CD14-positive monocyte (primary cell): ENCODE data around the gene AFF3. TPM values are rescaled to one million over a fixed set of nuclear protein-coding genes. Genes with fewer than 3 reads are reported as not detected.

Experiments
- DNase-seq, 3 donors: peaks; one replicate each; pipeline ENCODE4 v3.0.0-alpha.2; 2011 to 2022
- H2AFZ ChIP-seq: 2 replicates; pipeline ENCODE4 v1.6.0; 2012; ENCODE audit warnings: mild to moderate bottlenecking, low read depth, low read length, inconsistent platforms; ENCODE audit not compliant: insufficient read depth, poor library complexity, severe bottlenecking
- H3K27ac ChIP-seq, 2 donors: 1 replicate in 1 of 2; 2 replicates in 1 of 2; pipeline ENCODE4 v1.5.1; 2012 to 2013; ENCODE audit warnings: low read length in 2 of 2, control low read depth in 1 of 2, inconsistent platforms in 1 of 2, low read depth in 1 of 2, mild to moderate bottlenecking in 1 of 2
- H3K27me3 ChIP-seq, 2 donors: one replicate each; pipeline versions ENCODE4 v1.6.0 to v1.6.1; 2011 to 2013; ENCODE audit warnings: low read length in 2 of 2; ENCODE audit not compliant: control insufficient read depth in 2 of 2, insufficient read depth in 2 of 2
- H3K36me3 ChIP-seq, 2 donors: replicated peaks in 1 of 2; 1 replicate in 1 of 2; 2 replicates in 1 of 2; pipeline versions ENCODE4 v1.5.1 to v1.6.1; 2012 to 2013; ENCODE audit warnings: low read length in 2 of 2, control low read depth in 1 of 2, inconsistent platforms in 1 of 2, mild to moderate bottlenecking in 1 of 2; ENCODE audit not compliant: insufficient read depth in 2 of 2, control insufficient read depth in 1 of 2
- H3K4me1 ChIP-seq, 2 donors: 1 replicate in 1 of 2; 2 replicates in 1 of 2; pipeline versions ENCODE4 v1.5.1 to v1.6.1; 2012 to 2013; ENCODE audit warnings: low read length in 2 of 2, control low read depth in 1 of 2, inconsistent platforms in 1 of 2, mild to moderate bottlenecking in 1 of 2, moderate library complexity in 1 of 2; ENCODE audit not compliant: insufficient read depth in 2 of 2, control insufficient read depth in 1 of 2
- H3K4me2 ChIP-seq: replicated peaks from 2 replicates; pipeline ENCODE3; 2012; ENCODE audit warnings: low read length, moderate library complexity, mild to moderate bottlenecking; ENCODE audit not compliant: poor library complexity, severe bottlenecking; ENCODE audit errors: extremely low read depth
- H3K4me3 ChIP-seq, 3 experiments: fragments of 200-600 bp in 1 of 3; sonication (generic) in 1 of 3; replicated peaks in 1 of 3; 1 replicate in 2 of 3; 2 replicates in 1 of 3; pipeline ENCODE4 v1.5.1; 2011 to 2013; ENCODE audit warnings: low read length in 3 of 3, mild to moderate bottlenecking in 3 of 3, control low read depth in 2 of 3, low read depth in 2 of 3, inconsistent platforms in 1 of 3, moderate library complexity in 1 of 3
- H3K79me2 ChIP-seq: 2 replicates; pipeline ENCODE4 v1.6.0; 2012; ENCODE audit warnings: mild to moderate bottlenecking, control low read depth, inconsistent platforms, low read length, moderate library complexity; ENCODE audit not compliant: insufficient read depth
- H3K9ac ChIP-seq: 2 replicates; pipeline ENCODE4 v1.6.0; 2017; ENCODE audit warnings: low read length, mild to moderate bottlenecking; ENCODE audit not compliant: insufficient read depth, poor library complexity, severe bottlenecking
- H3K9me3 ChIP-seq, 2 donors: replicated peaks in 1 of 2; 1 replicate in 1 of 2; 2 replicates in 1 of 2; pipeline versions ENCODE4 v1.5.1 to v1.6.1; 2012 to 2013; ENCODE audit warnings: low read length in 2 of 2, control low read depth in 1 of 2; ENCODE audit not compliant: control insufficient read depth in 1 of 2, insufficient read depth in 1 of 2
- H4K20me1 ChIP-seq: 2 replicates; pipeline ENCODE4 v1.6.0; 2012; ENCODE audit warnings: mild to moderate bottlenecking, low read length, control low read depth, moderate library complexity; ENCODE audit not compliant: insufficient read depth
- H3K27ac Mint-ChIP-seq, 7 donors: one replicate each; pipeline ENCODE4 v1.8.0; 2020; ENCODE audit warnings: mild to moderate bottlenecking in 7 of 7, mixed read lengths in 7 of 7, moderate library complexity in 6 of 7, inconsistent platforms in 2 of 7
- H3K27me3 Mint-ChIP-seq, 3 donors: one replicate each; pipeline ENCODE4 v1.8.0; 2021 to 2022; ENCODE audit warnings: low read depth in 3 of 3, mild to moderate bottlenecking in 3 of 3, mixed read lengths in 3 of 3, moderate library complexity in 3 of 3, inconsistent platforms in 1 of 3
- H3K36me3 Mint-ChIP-seq, 2 donors: one replicate each; pipeline ENCODE4 v1.8.0; 2020; ENCODE audit warnings: mixed read lengths in 2 of 2, inconsistent platforms in 1 of 2, mild to moderate bottlenecking in 1 of 2
- H3K4me1 Mint-ChIP-seq: one replicate; pipeline ENCODE4 v1.8.0; 2020; ENCODE audit warnings: mild to moderate bottlenecking, mixed read lengths
- H3K4me3 Mint-ChIP-seq, 2 donors: one replicate each; pipeline ENCODE4 v1.8.0; 2020; ENCODE audit warnings: mild to moderate bottlenecking in 2 of 2, mixed read lengths in 2 of 2, moderate library complexity in 1 of 2
- H3K9me3 Mint-ChIP-seq, 7 donors: one replicate each; pipeline ENCODE4 v1.8.0; 2020 to 2022; ENCODE audit warnings: mixed read lengths in 7 of 7, mild to moderate bottlenecking in 6 of 7, moderate library complexity in 6 of 7, inconsistent platforms in 2 of 7
- CTCF ChIP-seq: fragments of 200-600 bp; IDR thresholded peaks from one replicate; pipeline ENCODE4 v1.8.0; 2022; ENCODE audit warnings: antibody characterized with exemption, mild to moderate bottlenecking
- WGBS: methylation state at CpG from one replicate; pipeline ENCODE4 v1.1.5; 2013; ENCODE audit warnings: missing lambda C conversion rate; ENCODE audit not compliant: insufficient coverage; 5-methylcytosine and 5-hydroxymethylcytosine counted together
- intact Hi-C, 2 donors: fragments of 100-400 bp; cut with micrococcal nuclease; formaldehyde crosslinking; loops; one replicate each; pipeline versions ENCODE4 v1.15.0 to v1.15.1; 2023
- polyA plus RNA-seq, 3 donors: library from polyadenylated mRNA; depleted of rRNA in 1 of 3; unstranded in 2 of 3; stranded (reverse) in 1 of 3; fragments of 300-500 nt in 2 of 3; fragments of >200 nt in 1 of 3; fragmentation: Illumina TruSeq in 2 of 3; gene quantifications; 1 replicate in 2 of 3; 2 replicates in 1 of 3; pipeline ENCODE4 v1.2.3, GENCODE V29; 2012 to 2021

Gene AFF3
- polyA plus RNA-seq, 3 donors: 0.17 to 4.1 (median 0.49) TPM

GRCh38 chr2:99881901-99882591 is 260.3 kb downstream of the AFF3 start:
- H3K9me3 Mint-ChIP-seq: peaks cover 0 to 3% (median 0%) of the 10 kb centered on the region in 7 donors
- H3K4me3 ChIP-seq: no peak overlapping the region
- intact Hi-C loops: no loop called here
- H3K4me1 ChIP-seq: peaks cover 22 to 29% of the 10 kb centered on the region in 2 donors
- H3K9me3 ChIP-seq: no peaks in the 10 kb centered on the region
- H3K4me2 ChIP-seq: no peak overlapping the region
- no peaks in the 10 kb centered on the region for H3K36me3 ChIP-seq
- H3K36me3 Mint-ChIP-seq: peaks cover 2 to 3% of the 10 kb centered on the region in 2 donors
- H2AFZ ChIP-seq: no peak overlapping the region
- WGBS: 48% methylated on average over 2 of the region's 5 CpGs
- H3K27me3 Mint-ChIP-seq: peaks cover 0 to 4% (median 1%) of the 10 kb centered on the region in 3 donors
- H3K27ac Mint-ChIP-seq: no peak overlapping the region
- H3K27ac ChIP-seq: no peak overlapping the region
- H3K4me1 Mint-ChIP-seq: peaks cover 31% of the 10 kb centered on the region
- no peak for TF ChIP-seq CTCF
- DNase-seq: no peak
- no peaks in the 10 kb centered on the region for H3K27me3 ChIP-seq
- no peak overlapping the region for H3K4me3 Mint-ChIP-seq
- H3K79me2 ChIP-seq: no peaks in the 10 kb centered on the region
- no peak overlapping the region for H3K9ac ChIP-seq
- no peaks in the 10 kb centered on the region for H4K20me1 ChIP-seq

- no peak for TF ChIP-seq CTCF
- peaks cover 22 to 26% of the 10 kb centered on the region in 2 donors for H3K4me1 ChIP-seq
- H3K4me3 ChIP-seq: no peak overlapping the region
- H3K36me3 ChIP-seq: no peaks in the 10 kb centered on the region
- intact Hi-C loops: no loop called here
- Mint-ChIP-seq H3K4me1 (peaks cover 31% of the 10 kb centered on the region), H3K27me3 (peaks cover 0 to 5% (median 2%) of the 10 kb centered on the region in 3 donors), H3K36me3 (peaks cover 5% of the 10 kb centered on the region in 2 donors), H3K27ac (no peak overlapping the region), H3K9me3 (peaks cover 0 to 6% (median 0%) of the 10 kb centered on the region in 7 donors), H3K4me3 (no peak overlapping the region)
- no peak overlapping the region for H2AFZ ChIP-seq
- H3K9ac ChIP-seq: no peak overlapping the region
- no peaks in the 10 kb centered on the region for H4K20me1 ChIP-seq
- no peak overlapping the region for H3K27ac ChIP-seq
- no CpG with 5 or more reads among the region's 3 CpGs for WGBS
- no peaks in the 10 kb centered on the region for H3K9me3 ChIP-seq
- DNase-seq: no peak
- no peaks in the 10 kb centered on the region for H3K27me3 ChIP-seq
- H3K4me2 ChIP-seq: no peak overlapping the region
- no peaks in the 10 kb centered on the region for H3K79me2 ChIP-seq
Observed at GRCh38 chr2:99880964-99881294, 261.5 kb downstream of the AFF3 start.
